ENCODE measurements around the gene SELENON. TPM values are rescaled to one million over a fixed set of nuclear protein-coding genes. Genes with fewer than 3 reads are reported as not detected.

Gene SELENON
- polyA plus RNA-seq, 1 of the 3 experiments (the other 2 are of a cell fraction) = 56.2 TPM

- Histone ChIP-seq H3K36me3 (replicated peaks in 1 of 2; ENCODE audit: control insufficient read depth in 1 of 2, insufficient read depth in 2 of 2, low read length in 1 of 2) (no peaks in the 10 kb centered on the region), H3K4me1 (ENCODE audit: control insufficient read depth in 1 of 2, insufficient read depth in 2 of 2, low read depth in 1 of 2, low read length in 1 of 2) (peaks cover 0 to 21% of the 10 kb centered on the region in 2 experiments; a peak in 1 of 4 replicates), H2AFZ (ENCODE audit: low read depth) (no peak overlapping the region), H3K9ac (no peak overlapping the region), H3F3A (replicated peaks; ENCODE audit: insufficient read depth) (no peaks in the 10 kb centered on the region), H3K27me3 (ENCODE audit: insufficient read depth) (peaks cover 10% of the 10 kb centered on the region; the same call in 1 of the 2 replicates), H4K20me1 (ENCODE audit: insufficient read depth) (no peaks in the 10 kb centered on the region), H3K9me3 (no peaks in the 10 kb centered on the region), H3K9me2 (no peaks in the 10 kb centered on the region), H3K79me2 (ENCODE audit: insufficient read depth) (no peaks in the 10 kb centered on the region), H3K4me3 (ENCODE audit: low read depth in 2 of 2, low read length in 1 of 2) (no peak overlapping the region), H3K4me2 (no peak overlapping the region), H3K27ac (ENCODE audit: low read depth in 2 of 2, low read length in 1 of 2) (no peak overlapping the region)
- TF ChIP-seq ELF1 (IDR thresholded peaks at IDR 0.05) (no peak), RCOR1 (IDR thresholded peaks at IDR 0.05; ENCODE audit: low read length) (no peak), IRF3 (IDR thresholded peaks at IDR 0.05; ENCODE audit: low read depth, low read length) (no peak), SIN3A (IDR thresholded peaks at IDR 0.05; ENCODE audit: borderline replicate concordance, low read depth, low read length) (no peak), SMC3 (IDR thresholded peaks at IDR 0.05; ENCODE audit: low read depth, low read length) (no peak), FOSL2 (IDR thresholded peaks at IDR 0.05; ENCODE audit: borderline replicate concordance, low read depth) (no peak), TAF1 (IDR thresholded peaks at IDR 0.05; ENCODE audit: borderline replicate concordance, low read depth, low read length) (no peak), RFX5 (IDR thresholded peaks at IDR 0.05; ENCODE audit: low read length) (no peak), EZH2phosphoT487 (IDR thresholded peaks at IDR 0.05; ENCODE audit: borderline replicate concordance, low read depth) (no peak), GABPA (IDR thresholded peaks at IDR 0.05; ENCODE audit: low read depth) (no peak), NRF1 (IDR thresholded peaks at IDR 0.05; ENCODE audit: low read depth, low read length) (no peak), FOXJ3 (CRISPR knock-in tag; IDR thresholded peaks at IDR 0.05) (no peak), NFIC (IDR thresholded peaks at IDR 0.05; ENCODE audit: borderline replicate concordance) (no peak), MXI1 (IDR thresholded peaks at IDR 0.05; ENCODE audit: low read depth, low read length) (no peak), POLR2AphosphoS5 (IDR thresholded peaks at IDR 0.05; ENCODE audit: low read depth, low read length) (no peak), GATA2 (CRISPR knock-in tag; IDR thresholded peaks at IDR 0.05) (no peak), FOXM1 (IDR thresholded peaks at IDR 0.05; ENCODE audit: low read depth) (no peak)
- TF ChIP-seq, protein P1, sequence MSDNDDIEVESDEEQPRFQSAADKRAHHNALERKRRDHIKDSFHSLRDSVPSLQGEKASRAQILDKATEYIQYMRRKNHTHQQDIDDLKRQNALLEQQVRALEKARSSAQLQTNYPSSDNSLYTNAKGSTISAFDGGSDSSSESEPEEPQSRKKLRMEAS (IDR thresholded peaks at IDR 0.05; ENCODE audit: low read depth) = no peak
- TF ChIP-seq, protein P2, sequence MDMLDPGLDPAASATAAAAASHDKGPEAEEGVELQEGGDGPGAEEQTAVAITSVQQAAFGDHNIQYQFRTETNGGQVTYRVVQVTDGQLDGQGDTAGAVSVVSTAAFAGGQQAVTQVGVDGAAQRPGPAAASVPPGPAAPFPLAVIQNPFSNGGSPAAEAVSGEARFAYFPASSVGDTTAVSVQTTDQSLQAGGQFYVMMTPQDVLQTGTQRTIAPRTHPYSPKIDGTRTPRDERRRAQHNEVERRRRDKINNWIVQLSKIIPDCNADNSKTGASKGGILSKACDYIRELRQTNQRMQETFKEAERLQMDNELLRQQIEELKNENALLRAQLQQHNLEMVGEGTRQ (IDR thresholded peaks at IDR 0.05; ENCODE audit: borderline replicate concordance, low read depth, low read length) = no peak
- WGBS (ENCODE audit: low lambda C conversion rate) = 42% methylated on average over 6 of the region's 6 CpGs
- ChIA-PET POLR2A (no interaction called here), CTCF (interaction anchor here (1.1 to 1.5 kb wide), 3 partner anchors 23 to 142 kb away, joined by 3 read pairs; no protein-coding TSS in a partner anchor)
- no peak for DNase-seq
These were observed 48.9 kb upstream of the SELENON start for GRCh38 chr1:25750923-25751605.

All from SK-N-SH (cell line).